Smooth muscle cell (in vitro differentiated cells): ENCODE results near the gene PNPLA1. TPM values are rescaled to one million over a fixed set of nuclear protein-coding genes. Genes with fewer than 3 reads are reported as not detected.
A peak's percentile ranks its signal among the peaks of the same experiment; 100 is the strongest.

Experiments used
- DNase-seq: peaks from one replicate; lab custom pipeline; 2025; ENCODE audit not compliant: unreplicated experiment; lab: John Stamatoyannopoulos, UW
- H2AFZ ChIP-seq: fragments of 200-600 bp; sonication (generic); 2 replicates; pipeline ENCODE4 v1.6.0; 2016; ENCODE audit warnings: antibody characterized with exemption, low read depth, mild to moderate bottlenecking
- H3F3A ChIP-seq: fragments of 200-600 bp; sonication (generic); 2 replicates; pipeline ENCODE4 v1.6.0; 2017; ENCODE audit warnings: antibody characterized with exemption, low read depth
- H3K27ac ChIP-seq: fragments of 200-600 bp; sonication (generic); 2 replicates; pipeline ENCODE4 v1.5.1; 2016; ENCODE audit warnings: low read depth, mild to moderate bottlenecking
- H3K27me3 ChIP-seq: fragments of 200-600 bp; sonication (generic); 2 replicates; pipeline ENCODE4 v1.6.1; 2016; ENCODE audit warnings: low read depth, mild to moderate bottlenecking
- H3K36me3 ChIP-seq: fragments of 200-600 bp; sonication (generic); 2 replicates; pipeline ENCODE4 v1.5.1; 2016; ENCODE audit warnings: low read depth
- H3K4me1 ChIP-seq: fragments of 200-600 bp; sonication (generic); 2 replicates; pipeline ENCODE4 v1.5.1; 2016; ENCODE audit warnings: low read depth
- H3K4me2 ChIP-seq: fragments of 200-600 bp; sonication (generic); 2 replicates; pipeline ENCODE4 v1.6.0; 2016; ENCODE audit warnings: mild to moderate bottlenecking
- H3K4me3 ChIP-seq: fragments of 200-600 bp; sonication (generic); 2 replicates; pipeline ENCODE4 v1.5.1; 2016; ENCODE audit warnings: mild to moderate bottlenecking
- H3K79me2 ChIP-seq: fragments of 200-600 bp; sonication (generic); 2 replicates; pipeline ENCODE4 v1.6.0; 2016; ENCODE audit warnings: low read depth, mild to moderate bottlenecking
- H3K9ac ChIP-seq: fragments of 200-600 bp; sonication (generic); 2 replicates; pipeline ENCODE4 v1.6.0; 2016; ENCODE audit warnings: low read depth
- H3K9me3 ChIP-seq: fragments of 200-600 bp; sonication (generic); replicated peaks from 2 replicates; pipeline ENCODE4 v1.5.1; 2016; ENCODE audit warnings: low read depth
- H4K20me1 ChIP-seq: fragments of 200-600 bp; sonication (generic); 2 replicates; pipeline ENCODE4 v1.6.0; 2016; ENCODE audit warnings: low read depth
- WGBS: methylation state at CpG from one replicate; pipeline ENCODE4 v1.1.7; 2016; ENCODE audit warnings: low lambda C conversion rate; 5-methylcytosine and 5-hydroxymethylcytosine counted together
- polyA plus RNA-seq: library from polyadenylated mRNA; unstranded; fragments of >200 nt; fragmentation: Nextera tagmentation; extraction: Ambion mirVana; gene quantifications from 2 replicates; pipeline ENCODE4 v1.2.1, GENCODE V29; 2016
- total RNA-seq: library from RNA; depleted of rRNA; stranded (reverse); fragments of >200 nt; gene quantifications from 2 replicates; pipeline ENCODE4 v1.2.3, GENCODE V29; 2014
- TF ChIP-seq, protein P1 (sequence below): fragments of 200-600 bp; sonication (generic); IDR thresholded peaks from 2 replicates; pipeline ENCODE4 v1.5.1; 2017; ENCODE audit warnings: borderline replicate concordance, mild to moderate bottlenecking, antibody characterized with exemption; ENCODE audit not compliant: insufficient read depth, poor library complexity, severe bottlenecking

The PNPLA1 gene
- total and polyA plus RNA-seq, 2 experiments from 2014 or later, result not detected

DNA sequence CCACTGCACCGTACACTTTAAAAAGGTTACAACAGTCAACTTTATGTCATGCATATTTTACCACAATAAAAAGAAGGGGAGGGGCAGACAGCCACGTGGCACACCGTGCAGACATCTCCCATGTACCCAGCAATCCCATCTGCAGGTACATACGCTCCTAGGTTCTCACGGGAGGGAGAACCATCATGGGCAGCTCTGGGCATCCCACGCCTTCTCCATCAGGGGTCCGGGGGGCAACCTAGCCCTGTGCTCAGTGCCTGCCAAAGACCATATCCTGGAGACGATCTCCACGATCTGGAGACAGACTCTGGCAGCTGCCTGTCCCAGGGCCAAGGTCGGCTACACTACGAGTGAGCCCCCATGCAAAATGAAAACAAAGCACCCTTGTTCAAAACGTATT is 69.3 kb downstream of the PNPLA1 start:
- WGBS, result 90% methylated on average over 12 of the region's 12 CpGs

GRCh38 chr6:36340306-36340617 is 70.4 kb downstream of the PNPLA1 start:
- H3K9me3 ChIP-seq, result no peaks in the 10 kb centered on the region
- H3K4me2 ChIP-seq, result peak overlapping the region; percentile 75
- H4K20me1 ChIP-seq, result no peaks in the 10 kb centered on the region
- WGBS, result 31% methylated on average over 12 of the region's 12 CpGs
- DNase-seq, result no peak
- no peaks in the 10 kb centered on the region for H3K27me3 ChIP-seq
- no peaks in the 10 kb centered on the region for H3F3A ChIP-seq
- peak overlapping the region; percentile 59 for H3K27ac ChIP-seq
- no peaks in the 10 kb centered on the region for H3K36me3 ChIP-seq
- no peak overlapping the region for H3K9ac ChIP-seq
- no peaks in the 10 kb centered on the region for H3K79me2 ChIP-seq
- H3K4me3 ChIP-seq, result no peak overlapping the region
- H3K4me1 ChIP-seq, result no peaks in the 10 kb centered on the region
- H2AFZ ChIP-seq, result peak overlapping the region; percentile 85
- TF ChIP-seq, protein P1, sequence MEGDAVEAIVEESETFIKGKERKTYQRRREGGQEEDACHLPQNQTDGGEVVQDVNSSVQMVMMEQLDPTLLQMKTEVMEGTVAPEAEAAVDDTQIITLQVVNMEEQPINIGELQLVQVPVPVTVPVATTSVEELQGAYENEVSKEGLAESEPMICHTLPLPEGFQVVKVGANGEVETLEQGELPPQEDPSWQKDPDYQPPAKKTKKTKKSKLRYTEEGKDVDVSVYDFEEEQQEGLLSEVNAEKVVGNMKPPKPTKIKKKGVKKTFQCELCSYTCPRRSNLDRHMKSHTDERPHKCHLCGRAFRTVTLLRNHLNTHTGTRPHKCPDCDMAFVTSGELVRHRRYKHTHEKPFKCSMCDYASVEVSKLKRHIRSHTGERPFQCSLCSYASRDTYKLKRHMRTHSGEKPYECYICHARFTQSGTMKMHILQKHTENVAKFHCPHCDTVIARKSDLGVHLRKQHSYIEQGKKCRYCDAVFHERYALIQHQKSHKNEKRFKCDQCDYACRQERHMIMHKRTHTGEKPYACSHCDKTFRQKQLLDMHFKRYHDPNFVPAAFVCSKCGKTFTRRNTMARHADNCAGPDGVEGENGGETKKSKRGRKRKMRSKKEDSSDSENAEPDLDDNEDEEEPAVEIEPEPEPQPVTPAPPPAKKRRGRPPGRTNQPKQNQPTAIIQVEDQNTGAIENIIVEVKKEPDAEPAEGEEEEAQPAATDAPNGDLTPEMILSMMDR, result no peak

More for the DNA sequence above, 69.3 kb downstream of the PNPLA1 start:
- DNase-seq, result no peak
- Histone ChIP-seq H3K4me1 (peaks cover 3% of the 10 kb centered on the region), H3K4me3 (no peak overlapping the region), H3K79me2 (no peaks in the 10 kb centered on the region), H3K36me3 (no peaks in the 10 kb centered on the region), H4K20me1 (no peaks in the 10 kb centered on the region), H3K27ac (no peak overlapping the region), H3K27me3 (no peaks in the 10 kb centered on the region), H3F3A (peaks cover 7% of the 10 kb centered on the region), H3K9ac (no peak overlapping the region), H2AFZ (no peak overlapping the region), H3K4me2 (no peak overlapping the region), H3K9me3 (no peaks in the 10 kb centered on the region)
- TF ChIP-seq, protein P1, result no peak

GRCh38 chr6:36340618-36341454 is 71.0 kb downstream of the PNPLA1 start:
- H3K4me1 ChIP-seq, result peaks cover 1% of the 10 kb centered on the region
- no peaks in the 10 kb centered on the region for H3K27me3 ChIP-seq
- H3K36me3 ChIP-seq, result no peaks in the 10 kb centered on the region
- no peaks in the 10 kb centered on the region for H3K9me3 ChIP-seq
- WGBS, result 18% methylated on average over 36 of the region's 36 CpGs
- H3K9ac ChIP-seq, result no peak overlapping the region
- H3F3A ChIP-seq, result no peaks in the 10 kb centered on the region
- peak overlapping the region; percentile 59 for H3K27ac ChIP-seq
- H4K20me1 ChIP-seq, result no peaks in the 10 kb centered on the region
- peak overlapping the region; percentile 25 for H3K4me3 ChIP-seq
- no peaks in the 10 kb centered on the region for H3K79me2 ChIP-seq
- peak overlapping the region; percentile 85 for H2AFZ ChIP-seq
- TF ChIP-seq, protein P1, result peak; percentile 98
- H3K4me2 ChIP-seq, result peak overlapping the region; percentile 75
- peak; percentile 38 for DNase-seq
